Lower lobe of right lung (tissue), 2 donors: ENCODE data around the gene ITPR1. TPM values are rescaled to one million over a fixed set of nuclear protein-coding genes. Genes with fewer than 3 reads are reported as not detected.

Source experiments
- ATAC-seq, 2 donors: fragments of 200-7000 bp; cut with Tn5 transposase; one replicate each; pipeline ENCODE4 v1.9.1; 2020 to 2022; ENCODE audit warnings: mild to moderate bottlenecking in 2 of 2, moderate library complexity in 2 of 2
- DNase-seq: peaks from one replicate; pipeline ENCODE4 v3.0.0-alpha.2; 2020
- H3K27ac ChIP-seq: fragments of 200-600 bp; one replicate; pipeline ENCODE4 v1.8.0; 2022
- H3K27me3 ChIP-seq: fragments of 200-600 bp; one replicate; pipeline ENCODE4 v1.8.0; 2022; ENCODE audit warnings: low read depth
- H3K36me3 ChIP-seq: fragments of 200-600 bp; one replicate; pipeline ENCODE4 v1.8.0; 2022; ENCODE audit warnings: mild to moderate bottlenecking
- H3K4me1 ChIP-seq: fragments of 200-600 bp; one replicate; pipeline ENCODE4 v1.8.0; 2022
- H3K4me3 ChIP-seq: fragments of 200-600 bp; one replicate; pipeline ENCODE4 v1.8.0; 2022; ENCODE audit warnings: mild to moderate bottlenecking
- H3K9me3 ChIP-seq: fragments of 200-600 bp; one replicate; pipeline ENCODE4 v1.8.0; 2022
- intact Hi-C: fragments of 100-400 bp; cut with DNase I; formaldehyde crosslinking; loops from one replicate; pipeline ENCODE4 v1.11.0; 2022
- total RNA-seq: library from RNA; stranded (reverse); fragmentation: NEBNext Ultra II Directional; extraction: Animal tissue kit (Norgen Biotek cat#: 25700); gene quantifications from one replicate; pipeline ENCODE4 v1.2.1, GENCODE V29; 2021
- TF ChIP-seq, protein P1 (sequence below): fragments of 200-600 bp; IDR thresholded peaks from one replicate; pipeline ENCODE4 v1.8.0; 2022; ENCODE audit warnings: antibody characterized with exemption, mild to moderate bottlenecking
- donor health status: DM: no; HTN: yes; CAD: no; lungs with severe emphysema.

Gene ITPR1
- total RNA-seq, 1 donor from 2014 or later, result 69.1 TPM

DNA sequence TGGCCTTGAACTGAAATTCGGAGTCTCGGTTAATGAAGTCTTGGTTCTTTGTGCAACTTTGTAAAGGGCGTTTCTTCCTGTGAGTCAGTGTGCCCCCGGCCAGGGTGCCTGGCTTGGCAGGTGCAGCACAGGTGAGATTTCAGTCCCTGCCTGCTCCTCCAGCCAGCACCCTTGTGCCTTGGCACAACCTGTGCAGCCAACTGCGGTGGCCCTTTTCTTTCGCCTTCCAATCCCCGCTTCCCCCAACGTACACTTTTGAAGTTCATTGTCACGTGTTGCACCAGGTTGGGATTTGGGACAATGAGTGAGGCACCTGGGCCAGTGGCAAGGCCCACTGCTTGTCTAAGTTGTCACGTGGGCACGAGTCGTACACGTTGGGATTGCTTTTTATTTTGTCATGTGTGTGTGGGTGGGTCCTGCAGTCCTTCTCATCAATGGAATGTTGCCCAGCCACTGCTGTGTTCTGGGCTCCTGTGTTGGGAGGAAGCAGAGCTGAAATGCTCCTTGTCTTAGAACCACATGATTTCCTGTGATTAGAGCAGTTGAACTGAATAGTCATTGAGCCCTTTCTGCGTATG lies 243.2 kb downstream of the ITPR1 start:
- TF ChIP-seq, protein P1, sequence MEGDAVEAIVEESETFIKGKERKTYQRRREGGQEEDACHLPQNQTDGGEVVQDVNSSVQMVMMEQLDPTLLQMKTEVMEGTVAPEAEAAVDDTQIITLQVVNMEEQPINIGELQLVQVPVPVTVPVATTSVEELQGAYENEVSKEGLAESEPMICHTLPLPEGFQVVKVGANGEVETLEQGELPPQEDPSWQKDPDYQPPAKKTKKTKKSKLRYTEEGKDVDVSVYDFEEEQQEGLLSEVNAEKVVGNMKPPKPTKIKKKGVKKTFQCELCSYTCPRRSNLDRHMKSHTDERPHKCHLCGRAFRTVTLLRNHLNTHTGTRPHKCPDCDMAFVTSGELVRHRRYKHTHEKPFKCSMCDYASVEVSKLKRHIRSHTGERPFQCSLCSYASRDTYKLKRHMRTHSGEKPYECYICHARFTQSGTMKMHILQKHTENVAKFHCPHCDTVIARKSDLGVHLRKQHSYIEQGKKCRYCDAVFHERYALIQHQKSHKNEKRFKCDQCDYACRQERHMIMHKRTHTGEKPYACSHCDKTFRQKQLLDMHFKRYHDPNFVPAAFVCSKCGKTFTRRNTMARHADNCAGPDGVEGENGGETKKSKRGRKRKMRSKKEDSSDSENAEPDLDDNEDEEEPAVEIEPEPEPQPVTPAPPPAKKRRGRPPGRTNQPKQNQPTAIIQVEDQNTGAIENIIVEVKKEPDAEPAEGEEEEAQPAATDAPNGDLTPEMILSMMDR, result no peak
- Histone ChIP-seq H3K36me3 (peaks cover 8% of the 10 kb centered on the region), H3K9me3 (no peaks in the 10 kb centered on the region), H3K27me3 (no peaks in the 10 kb centered on the region), H3K4me1 (peaks cover 50% of the 10 kb centered on the region), H3K27ac (peak overlapping the region; percentile 58), H3K4me3 (no peak overlapping the region)
- intact Hi-C loops, result no loop called here
- DNase-seq, result peak; percentile 82
- ATAC-seq, result peak; percentile 88 to 90

DNA sequence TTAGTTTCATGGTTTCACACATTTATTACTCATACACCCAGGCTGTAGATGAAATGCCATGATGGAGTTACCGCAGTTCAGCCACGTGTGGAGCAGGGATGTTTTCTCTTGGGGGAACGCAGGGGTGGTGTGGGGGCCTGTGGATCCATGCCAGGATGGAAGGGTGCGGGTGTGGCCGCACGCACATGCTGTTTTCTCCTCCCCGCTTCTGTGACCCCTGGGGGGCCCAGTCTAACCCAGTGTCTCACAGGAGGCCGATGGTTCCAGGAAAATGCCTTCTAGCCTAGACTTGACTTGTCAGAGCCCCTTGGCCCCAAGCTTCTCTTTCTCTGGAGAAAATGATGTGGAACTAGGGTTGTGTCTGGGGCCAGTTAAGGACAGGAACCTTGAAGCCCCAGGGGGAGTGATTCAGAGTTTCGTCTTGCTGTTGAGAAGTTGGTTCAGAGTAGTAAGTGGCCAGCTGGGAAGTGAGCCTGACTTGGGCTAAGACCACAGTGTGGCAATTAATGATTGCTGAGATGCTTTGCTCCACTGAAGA lies 245.7 kb downstream of the ITPR1 start:
- Histone ChIP-seq H3K9me3 (no peaks in the 10 kb centered on the region), H3K36me3 (peaks cover 7% of the 10 kb centered on the region), H3K4me3 (no peak overlapping the region), H3K4me1 (peaks cover 64% of the 10 kb centered on the region), H3K27me3 (no peaks in the 10 kb centered on the region), H3K27ac (no peak overlapping the region)
- intact Hi-C loops, result no loop called here
- TF ChIP-seq, protein P1, result no peak
- no peak for DNase-seq
- ATAC-seq, result no peak

DNA sequence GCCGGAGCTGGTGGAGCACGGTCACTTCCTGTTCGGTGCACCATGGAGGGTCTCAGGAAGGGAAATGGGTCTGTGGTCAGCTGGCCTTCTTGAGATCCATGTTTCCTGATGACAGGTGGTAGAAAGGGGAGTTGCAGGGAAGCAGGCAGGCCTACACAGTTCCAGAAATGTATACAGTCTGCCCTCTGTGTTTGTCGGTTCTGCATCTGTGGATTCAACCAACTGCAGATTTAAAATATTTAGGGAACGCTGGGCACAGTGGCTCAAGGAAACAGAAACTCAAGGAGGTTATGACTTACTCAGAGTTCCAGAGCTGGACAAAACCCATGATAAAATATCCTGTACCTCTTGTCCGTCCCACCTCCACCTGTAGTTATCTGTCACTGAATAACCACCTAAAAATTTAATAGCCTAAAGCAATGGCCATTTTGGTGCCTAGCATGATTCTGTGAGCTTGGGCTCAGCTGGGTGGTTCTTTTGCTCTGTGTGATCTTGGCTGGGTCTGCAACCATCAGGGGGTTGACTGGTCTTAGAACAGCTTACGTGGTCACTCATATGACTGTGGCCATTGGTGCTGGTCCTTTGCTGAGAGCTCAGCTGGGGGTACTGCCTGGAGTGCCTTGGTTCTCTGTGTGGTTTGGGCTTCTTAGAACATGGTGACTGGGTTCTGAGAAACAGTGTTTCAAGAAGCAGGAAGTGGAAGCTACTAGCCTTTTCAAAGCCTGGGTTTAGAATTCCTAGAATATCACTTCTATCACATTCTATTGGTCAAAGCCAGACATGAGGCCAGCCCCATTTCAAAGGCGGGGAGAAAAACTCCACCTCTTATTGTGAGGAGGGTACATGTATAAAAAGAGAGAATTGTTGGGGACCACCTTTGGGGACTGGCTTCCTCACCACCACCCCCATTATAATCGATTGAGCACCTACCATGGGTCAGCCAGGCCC lies 246.4 kb downstream of the ITPR1 start:
- peak overlapping the region; percentile 86 for H3K27ac ChIP-seq
- DNase-seq, result no peak
- TF ChIP-seq, protein P1, result no peak
- H3K4me1 ChIP-seq, result peaks cover 58% of the 10 kb centered on the region
- ATAC-seq, result no peak
- H3K36me3 ChIP-seq, result no peaks in the 10 kb centered on the region
- intact Hi-C loops, result no loop called here
- no peaks in the 10 kb centered on the region for H3K27me3 ChIP-seq
- H3K9me3 ChIP-seq, result no peaks in the 10 kb centered on the region
- no peak overlapping the region for H3K4me3 ChIP-seq

DNA sequence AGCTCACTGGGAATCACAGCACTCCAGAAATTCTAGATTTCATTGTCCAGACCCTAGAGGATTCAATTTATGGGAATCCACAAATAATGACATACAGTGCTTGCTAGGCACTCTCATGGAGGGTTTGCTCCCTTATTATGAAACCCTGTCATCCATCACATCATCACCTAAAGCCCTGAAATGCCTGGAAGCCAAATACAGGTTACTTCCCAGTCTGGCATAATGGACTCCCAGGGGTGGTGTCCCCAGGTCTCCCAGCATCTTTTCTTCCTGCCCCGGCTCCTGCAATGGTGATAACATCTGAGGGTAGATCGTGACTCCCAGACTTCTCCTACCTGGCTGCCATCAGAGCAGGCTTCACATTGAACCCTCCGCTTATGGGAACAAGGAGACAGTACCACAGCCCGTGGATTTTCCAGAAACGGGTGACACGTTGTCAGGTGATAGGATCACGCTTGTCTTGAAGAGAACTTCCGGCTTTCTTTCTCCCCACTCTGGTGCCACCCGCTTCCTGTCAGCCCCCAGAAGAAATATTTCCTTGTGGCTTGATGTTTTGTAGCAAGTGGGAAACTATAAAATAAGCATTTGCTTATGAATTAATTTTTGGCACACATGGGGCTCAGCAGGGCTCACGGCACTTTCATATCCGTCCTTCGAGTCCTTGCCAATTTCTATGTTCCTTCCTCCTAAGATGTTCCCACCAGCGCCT lies 247.4 kb downstream of the ITPR1 start:
- ATAC-seq, result peak in 1 of 2 donors; percentile 22
- no peak overlapping the region for H3K4me3 ChIP-seq
- no peak for DNase-seq
- no peaks in the 10 kb centered on the region for H3K36me3 ChIP-seq
- peaks cover 51% of the 10 kb centered on the region for H3K4me1 ChIP-seq
- H3K9me3 ChIP-seq, result no peaks in the 10 kb centered on the region
- intact Hi-C loops, result no loop called here
- H3K27ac ChIP-seq, result peak overlapping the region; percentile 86
- H3K27me3 ChIP-seq, result no peaks in the 10 kb centered on the region
- TF ChIP-seq, protein P1, result no peak

DNA sequence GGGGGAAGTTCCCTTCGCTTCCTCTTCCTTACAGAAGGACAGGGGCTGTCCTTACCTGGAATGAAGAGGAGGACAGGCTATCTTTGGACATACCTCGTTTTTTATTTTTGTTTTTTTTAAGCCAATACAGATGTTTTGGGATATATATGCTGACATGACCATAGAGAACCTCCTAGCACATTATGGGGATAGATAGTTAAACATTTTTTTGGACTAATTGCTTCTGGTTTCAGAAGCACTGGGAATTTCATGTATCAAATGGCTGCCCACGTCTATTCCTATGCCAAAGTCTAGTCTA lies 247.9 kb downstream of the ITPR1 start:
- TF ChIP-seq, protein P1, result no peak
- DNase-seq (no peak), ATAC-seq (no peak)
- H3K4me1 ChIP-seq, result peaks cover 51% of the 10 kb centered on the region
- intact Hi-C loops, result no loop called here
- H3K27ac ChIP-seq, result peak overlapping the region; percentile 86
- no peak overlapping the region for H3K4me3 ChIP-seq
- no peaks in the 10 kb centered on the region for H3K9me3 ChIP-seq
- H3K36me3 ChIP-seq, result no peaks in the 10 kb centered on the region
- H3K27me3 ChIP-seq, result no peaks in the 10 kb centered on the region
